ENCODE measurements around the gene INIP. TPM values are rescaled to one million over a fixed set of nuclear protein-coding genes. Genes with fewer than 3 reads are reported as not detected.
"Not testable (repeated sequence)": the region's sequence is repeated elsewhere in the genome, so short reads cannot be mapped to it uniquely, and the experiment has no call there.

Gene INIP
- total and polyA plus RNA-seq, 2 experiments from 2014 or later, result 16.7 to 30.4 TPM

DNA sequence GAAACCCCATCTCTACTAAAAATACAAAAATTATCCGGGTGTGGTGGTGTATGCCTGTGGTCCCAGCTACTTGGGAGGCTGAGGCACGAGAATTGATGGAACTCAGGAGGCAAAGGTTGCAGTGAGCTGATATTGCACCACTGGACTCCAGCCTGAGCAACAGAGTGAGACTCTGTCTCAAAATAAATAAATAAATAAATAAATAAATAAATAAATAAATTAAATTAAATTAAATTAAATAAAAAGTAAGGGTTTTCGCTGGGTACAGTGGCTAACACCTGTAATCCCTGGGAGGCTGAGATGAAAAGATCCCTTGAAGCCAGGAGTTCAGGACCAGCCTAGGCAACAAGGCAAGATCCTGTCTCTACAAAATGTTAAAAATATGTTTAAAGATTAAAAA is 4.8 kb upstream of the INIP start:
- not testable (repeated sequence) for H3K4me1 ChIP-seq (ENCODE audit: insufficient read depth); H3K27me3 ChIP-seq (ENCODE audit: insufficient read depth); H3K4me3 Mint-ChIP-seq; H3K27me3 Mint-ChIP-seq (ENCODE audit: insufficient read depth, low read depth, poor library complexity); DNase-seq (ENCODE audit: low spot score); ATAC-seq; H2AFZ ChIP-seq; H3F3A ChIP-seq (replicated peaks; ENCODE audit: low read depth); H3K4me2 ChIP-seq; H3K9me3 Mint-ChIP-seq; H3K36me3 Mint-ChIP-seq (ENCODE audit: low read depth); H3K27ac ChIP-seq (ENCODE audit: low read depth); H3K4me3 ChIP-seq; H3K4me1 Mint-ChIP-seq; H3K79me2 ChIP-seq (replicated peaks; ENCODE audit: insufficient read depth); H3K36me3 ChIP-seq (ENCODE audit: insufficient read depth); H3K9me2 ChIP-seq (ENCODE audit: insufficient read depth); H4K20me1 ChIP-seq (replicated peaks; ENCODE audit: insufficient read depth); H3K27ac Mint-ChIP-seq

GRCh38 chr9:112720113-112720780 is 2.3 kb upstream of the INIP start:
- H3F3A ChIP-seq (replicated peaks; ENCODE audit: low read depth), result 0 out of 2 replicates have a peak, but pooled peaks cover 6% of the 10 kb centered on the region
- no peak for ATAC-seq
- H3K27me3 ChIP-seq (ENCODE audit: insufficient read depth), result no peaks in the 10 kb centered on the region
- DNase-seq (ENCODE audit: low spot score), result no peak
- H3K9me2 ChIP-seq (ENCODE audit: insufficient read depth), result no peaks in the 10 kb centered on the region
- H3K36me3 Mint-ChIP-seq (ENCODE audit: low read depth), result peaks cover 3% of the 10 kb centered on the region; the same call in 2 of the 3 replicates
- H2AFZ ChIP-seq, result no peak overlapping the region
- H3K4me2 ChIP-seq, result no peak overlapping the region
- no peaks in the 10 kb centered on the region for H3K9me3 Mint-ChIP-seq
- no peak overlapping the region for H3K27ac Mint-ChIP-seq
- H3K36me3 ChIP-seq (ENCODE audit: insufficient read depth), result no peaks in the 10 kb centered on the region; the same call in 1 of the 2 replicates
- no peaks in the 10 kb centered on the region for H3K4me1 Mint-ChIP-seq
- no peaks in the 10 kb centered on the region for H3K4me1 ChIP-seq (ENCODE audit: insufficient read depth)
- H3K4me3 Mint-ChIP-seq, result no peak overlapping the region
- H3K27me3 Mint-ChIP-seq (ENCODE audit: insufficient read depth, low read depth, poor library complexity), result peaks cover 1% of the 10 kb centered on the region
- H3K4me3 ChIP-seq, result no peak overlapping the region
- H3K27ac ChIP-seq (ENCODE audit: low read depth), result no peak overlapping the region
- H4K20me1 ChIP-seq (replicated peaks; ENCODE audit: insufficient read depth), result no peaks in the 10 kb centered on the region
- peaks cover 18% of the 10 kb centered on the region for H3K79me2 ChIP-seq (replicated peaks; ENCODE audit: insufficient read depth)
- TF ChIP-seq CTCF (conservative IDR thresholded peaks at IDR 0.05; ENCODE audit: low read depth in 2 of 2) (no peak), JUNB (IDR thresholded peaks at IDR 0.05; ENCODE audit: unreplicated experiment) (no peak), CREB1 (CRISPR knock-in tag; IDR thresholded peaks at IDR 0.05; ENCODE audit: low read depth) (no peak), EZH2phosphoT487 (IDR thresholded peaks at IDR 0.05; ENCODE audit: unreplicated experiment) (no peak), ZNF462 (CRISPR knock-in tag; IDR thresholded peaks at IDR 0.05) (no peak), ZNF114 (CRISPR knock-in tag; IDR thresholded peaks at IDR 0.05) (no peak), ZNF331 (CRISPR knock-in tag; IDR thresholded peaks at IDR 0.05; ENCODE audit: low read depth) (no peak), POLR2AphosphoS5 (IDR thresholded peaks at IDR 0.05; ENCODE audit: low read depth) (no peak), EZH2 (IDR thresholded peaks at IDR 0.05; ENCODE audit: low read depth, unreplicated experiment) (no peak), STAT1 (IDR thresholded peaks at IDR 0.05; ENCODE audit: unreplicated experiment) (no peak)
- TF ChIP-seq, protein P1, sequence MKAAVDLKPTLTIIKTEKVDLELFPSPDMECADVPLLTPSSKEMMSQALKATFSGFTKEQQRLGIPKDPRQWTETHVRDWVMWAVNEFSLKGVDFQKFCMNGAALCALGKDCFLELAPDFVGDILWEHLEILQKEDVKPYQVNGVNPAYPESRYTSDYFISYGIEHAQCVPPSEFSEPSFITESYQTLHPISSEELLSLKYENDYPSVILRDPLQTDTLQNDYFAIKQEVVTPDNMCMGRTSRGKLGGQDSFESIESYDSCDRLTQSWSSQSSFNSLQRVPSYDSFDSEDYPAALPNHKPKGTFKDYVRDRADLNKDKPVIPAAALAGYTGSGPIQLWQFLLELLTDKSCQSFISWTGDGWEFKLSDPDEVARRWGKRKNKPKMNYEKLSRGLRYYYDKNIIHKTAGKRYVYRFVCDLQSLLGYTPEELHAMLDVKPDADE (IDR thresholded peaks at IDR 0.05), result no peak

Measured in GM23338 (cell line).